CD4-positive, CD25-positive, alpha-beta regulatory T cell (primary cell): ENCODE data around the gene BANP. TPM values are rescaled to one million over a fixed set of nuclear protein-coding genes. Genes with fewer than 3 reads are reported as not detected.
A peak's percentile ranks its signal among the peaks of the same experiment; 100 is the strongest.
"Not testable (repeated sequence)": the region's sequence is repeated elsewhere in the genome, so short reads cannot be mapped to it uniquely, and the experiment has no call there.

ENCODE experiments used
- ATAC-seq, 2 donors: fragments of 150-1000 bp; cut with Tn5 transposase; one replicate each; pipeline ENCODE4 v1.10.0; 2021; ENCODE audit warnings: low read depth in 2 of 2, moderate number of reproducible peaks in 2 of 2, moderate library complexity in 1 of 2
- DNase-seq, 3 donors: peaks; one replicate each; pipeline versions ENCODE4 v3.0.0 to v3.0.0-alpha.2; 2012 to 2022; ENCODE audit warnings: mixed read lengths in 1 of 3
- H3K27ac ChIP-seq: one replicate; pipeline ENCODE4 v1.7.0; 2013; ENCODE audit warnings: mild to moderate bottlenecking, low read length; ENCODE audit not compliant: insufficient read depth, poor library complexity, severe bottlenecking
- H3K27me3 ChIP-seq: one replicate; pipeline ENCODE4 v1.7.0; 2013; ENCODE audit warnings: low read length; ENCODE audit not compliant: control insufficient read depth, insufficient read depth
- H3K36me3 ChIP-seq: one replicate; pipeline ENCODE4 v1.7.0; 2013; ENCODE audit warnings: mild to moderate bottlenecking, low read length, moderate library complexity; ENCODE audit not compliant: control insufficient read depth, insufficient read depth
- H3K4me1 ChIP-seq: 2 replicates; pipeline ENCODE4 v1.7.0; 2013; ENCODE audit warnings: mild to moderate bottlenecking, low read length; ENCODE audit not compliant: insufficient read depth, control insufficient read depth, poor library complexity, severe bottlenecking
- H3K4me3 ChIP-seq: one replicate; pipeline ENCODE4 v1.7.0; 2013; ENCODE audit warnings: low read depth, mild to moderate bottlenecking, low read length, moderate library complexity
- H3K9me3 ChIP-seq, 2 experiments: 1 replicate in 1 of 2; 2 replicates in 1 of 2; pipeline ENCODE4 v1.7.0; 2013; ENCODE audit warnings: low read length in 2 of 2, mild to moderate bottlenecking in 1 of 2, moderate library complexity in 1 of 2; ENCODE audit not compliant: control insufficient read depth in 2 of 2
- H3K27ac Mint-ChIP-seq, 3 donors: one replicate each; pipeline ENCODE4 v1.8.0; 2020 to 2022; ENCODE audit warnings: mild to moderate bottlenecking in 3 of 3, mixed read lengths in 3 of 3, moderate library complexity in 2 of 3
- H3K27me3 Mint-ChIP-seq: one replicate; pipeline ENCODE4 v1.8.0; 2022; ENCODE audit warnings: mild to moderate bottlenecking, mixed read lengths
- H3K36me3 Mint-ChIP-seq: one replicate; pipeline ENCODE4 v1.8.0; 2020; ENCODE audit warnings: mixed read lengths
- H3K4me1 Mint-ChIP-seq, 4 donors: one replicate each; pipeline ENCODE4 v1.8.0; 2020 to 2022; ENCODE audit warnings: mixed read lengths in 4 of 4, mild to moderate bottlenecking in 1 of 4
- H3K4me3 Mint-ChIP-seq, 4 donors: one replicate each; pipeline ENCODE4 v1.8.0; 2020 to 2022; ENCODE audit warnings: mild to moderate bottlenecking in 4 of 4, mixed read lengths in 4 of 4, moderate library complexity in 3 of 4
- H3K9me3 Mint-ChIP-seq, 7 donors: one replicate each; pipeline ENCODE4 v1.8.0; 2020 to 2022; ENCODE audit warnings: mixed read lengths in 7 of 7, mild to moderate bottlenecking in 3 of 7, moderate library complexity in 2 of 7
- polyA plus RNA-seq, 4 donors: library from polyadenylated mRNA; unstranded; fragments of 300-500 nt; fragmentation: Illumina TruSeq; gene quantifications; one replicate each; pipeline ENCODE4 v1.2.3, GENCODE V29; 2021
- total RNA-seq: library from RNA; stranded (reverse); gene quantifications from one replicate; pipeline ENCODE4 v1.2.3, GENCODE V29; 2022

The BANP gene
- total and polyA plus RNA-seq, 5 donors from 2014 or later, result 20.4 to 114 (median 26.6) TPM

DNA sequence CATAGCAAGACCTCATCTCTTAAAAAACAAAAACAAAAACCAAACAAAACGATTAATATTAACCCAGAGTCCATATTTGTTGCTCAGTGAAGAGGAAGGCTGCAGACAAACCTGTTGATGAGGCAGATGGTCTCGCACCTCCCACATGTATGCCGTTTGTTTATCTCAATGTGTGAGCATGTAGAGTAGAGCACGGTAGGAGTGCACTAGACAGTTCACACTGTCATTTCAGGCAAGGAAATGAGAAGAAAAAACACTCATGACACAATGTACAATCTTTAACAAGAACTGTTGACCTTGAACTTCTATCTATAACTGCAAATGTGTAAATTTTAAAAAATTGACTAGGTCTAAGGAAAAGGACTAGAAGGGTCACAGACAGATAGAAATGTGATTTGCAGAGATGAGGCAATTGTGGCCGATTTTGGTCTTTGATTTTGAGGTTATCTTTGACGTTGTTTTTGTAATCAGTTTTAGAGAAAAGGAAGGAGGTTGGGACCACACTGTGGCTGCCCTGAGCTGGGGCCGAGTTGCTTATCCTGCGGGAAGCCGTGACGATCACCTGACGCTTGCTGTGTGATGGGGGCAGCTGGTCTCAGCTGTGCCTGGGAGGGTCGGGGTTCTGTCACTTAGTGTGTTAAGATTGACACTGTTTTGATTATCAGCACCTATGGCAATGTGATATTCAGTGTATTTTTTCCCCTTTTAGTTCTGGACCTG lies 28.8 kb downstream of the BANP start:
- not testable (repeated sequence) for H3K9me3 Mint-ChIP-seq, H3K27me3 Mint-ChIP-seq, H3K4me3 ChIP-seq, H3K9me3 ChIP-seq, H3K27me3 ChIP-seq
- Mint-ChIP-seq H3K4me3 (peak overlapping the region; percentile 52 to 87 (median 70)), H3K27ac (peak overlapping the region; percentile 76 to 95 (median 85)), H3K36me3 (peaks cover 52% of the 10 kb centered on the region), H3K4me1 (peaks cover 14 to 64% (median 44%) of the 10 kb centered on the region in 4 donors)
- DNase-seq (peak in 2 of 3 donors; percentile 45 to 62), ATAC-seq (peak; percentile 46 to 64)
- Histone ChIP-seq H3K27ac (peak overlapping the region; percentile 67), H3K4me1 (peaks cover 11% of the 10 kb centered on the region), H3K36me3 (peaks cover 34% of the 10 kb centered on the region)

- DNase-seq (peak in 2 of 3 donors; percentile 50 to 80), ATAC-seq (peak; percentile 36 to 78)
- not testable (repeated sequence) for H3K4me3 ChIP-seq, H3K9me3 Mint-ChIP-seq, H3K9me3 ChIP-seq, H3K27me3 ChIP-seq, H3K27me3 Mint-ChIP-seq
- peak overlapping the region; percentile 67 for H3K27ac ChIP-seq
- peak overlapping the region in 2 of 3 donors; percentile 87 to 95 for H3K27ac Mint-ChIP-seq
- H3K36me3 Mint-ChIP-seq, result peaks cover 42% of the 10 kb centered on the region
- peaks cover 11% of the 10 kb centered on the region for H3K4me1 ChIP-seq
- H3K4me3 Mint-ChIP-seq, result peak overlapping the region in 3 of 4 donors; percentile 11 to 81 (median 42)
- H3K4me1 Mint-ChIP-seq, result peaks cover 15 to 71% (median 43%) of the 10 kb centered on the region in 4 donors
- peaks cover 37% of the 10 kb centered on the region for H3K36me3 ChIP-seq
Measured at GRCh38 chr16:87981376-87981775, 30.1 kb downstream of the BANP start.

- Mint-ChIP-seq H3K9me3 (no peaks in the 10 kb centered on the region), H3K4me3 (peak overlapping the region in 1 of 4 donors; percentile 38)
- no peak for DNase-seq
Measured at GRCh38 chr16:87982581-87983041, 31.4 kb downstream of the BANP start.

DNA sequence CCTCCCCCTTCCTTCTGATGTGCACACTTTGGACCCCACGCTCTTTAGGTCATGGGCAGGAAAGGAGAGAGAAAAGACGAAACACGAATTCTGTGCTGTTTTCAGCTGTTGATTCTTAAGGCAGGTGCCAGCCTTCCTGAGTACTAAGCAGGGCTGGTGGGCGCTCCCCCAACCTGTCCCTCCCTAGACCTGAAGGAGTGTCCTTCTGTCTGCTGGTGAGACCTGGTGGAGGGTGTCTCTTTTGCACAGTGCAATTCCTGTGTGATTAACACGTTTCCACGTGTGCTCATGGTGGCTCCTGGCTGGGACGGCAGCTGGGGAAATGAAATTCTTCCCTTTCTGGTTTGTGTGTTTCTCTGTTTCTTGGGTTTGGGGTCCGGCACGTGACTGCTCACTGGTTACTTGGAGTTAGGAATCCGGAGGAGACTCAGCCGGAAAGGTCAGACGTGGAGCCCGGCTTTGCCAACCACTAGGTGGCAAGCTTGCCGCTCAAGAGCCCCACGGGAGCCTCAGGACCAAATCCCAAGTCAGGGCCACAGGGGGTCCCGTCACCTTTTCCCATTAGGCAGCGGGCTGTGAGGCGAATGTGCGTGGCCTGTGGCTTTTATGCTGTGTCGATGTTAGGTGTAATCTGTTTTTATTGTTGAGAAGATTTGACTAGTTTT lies 32.0 kb downstream of the BANP start:
- H3K9me3 Mint-ChIP-seq, DNase-seq, ATAC-seq, H3K9me3 ChIP-seq, H3K4me3 ChIP-seq, H3K27me3 Mint-ChIP-seq, H3K27ac Mint-ChIP-seq, H3K27me3 ChIP-seq: not testable (repeated sequence)
- peaks cover 11% of the 10 kb centered on the region for H3K4me1 ChIP-seq
- peaks cover 39% of the 10 kb centered on the region for H3K36me3 ChIP-seq
- Mint-ChIP-seq H3K4me1 (peaks cover 16 to 69% (median 40%) of the 10 kb centered on the region in 4 donors), H3K36me3 (peaks cover 37% of the 10 kb centered on the region), H3K4me3 (peak overlapping the region in 1 of 4 donors; percentile 48)
- peak overlapping the region; percentile 14 for H3K27ac ChIP-seq

More at GRCh38 chr16:87982581-87983041, 31.4 kb downstream of the BANP start:
- Histone ChIP-seq H3K4me3 (no peak overlapping the region), H3K27me3 (no peaks in the 10 kb centered on the region), H3K36me3 (peaks cover 38% of the 10 kb centered on the region), H3K9me3 (no peaks in the 10 kb centered on the region), H3K4me1 (peaks cover 11% of the 10 kb centered on the region), H3K27ac (no peak overlapping the region)
- H3K27ac Mint-ChIP-seq, result peak overlapping the region in 2 of 3 donors; percentile 15 to 95
- no peak for ATAC-seq
- no peaks in the 10 kb centered on the region for H3K27me3 Mint-ChIP-seq
- H3K36me3 Mint-ChIP-seq, result peaks cover 41% of the 10 kb centered on the region
- peaks cover 14 to 71% (median 43%) of the 10 kb centered on the region in 4 donors for H3K4me1 Mint-ChIP-seq

DNA sequence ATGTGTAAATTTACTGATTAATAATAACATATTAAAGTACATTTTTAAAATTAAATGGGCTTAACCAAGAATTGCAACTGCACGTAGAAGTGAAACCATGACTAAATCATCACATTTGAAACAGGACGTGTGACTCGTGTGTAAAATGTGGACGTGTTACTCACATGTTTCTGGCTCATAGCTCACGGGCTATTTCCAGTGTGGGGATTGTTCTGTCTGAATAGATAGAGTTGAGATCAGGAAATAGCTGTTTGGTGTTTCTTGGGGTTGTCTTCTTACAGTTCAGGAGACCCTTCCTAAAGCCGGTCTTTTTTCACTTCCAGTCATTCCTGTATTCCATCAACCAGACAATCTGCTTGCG lies 32.5 kb downstream of the BANP start:
- H3K27ac Mint-ChIP-seq, H3K4me3 ChIP-seq, H3K27me3 ChIP-seq, H3K9me3 Mint-ChIP-seq, H3K4me3 Mint-ChIP-seq, H3K9me3 ChIP-seq, H3K27me3 Mint-ChIP-seq: not testable (repeated sequence)
- H3K36me3 Mint-ChIP-seq, result peaks cover 35% of the 10 kb centered on the region
- Histone ChIP-seq H3K4me1 (peaks cover 11% of the 10 kb centered on the region), H3K36me3 (peaks cover 36% of the 10 kb centered on the region), H3K27ac (peak overlapping the region; percentile 23)
- peaks cover 16 to 63% (median 38%) of the 10 kb centered on the region in 4 donors for H3K4me1 Mint-ChIP-seq
- ATAC-seq (peak in 1 of 2 donors; percentile 36), DNase-seq (peak in 1 of 3 donors; percentile 61)

DNA sequence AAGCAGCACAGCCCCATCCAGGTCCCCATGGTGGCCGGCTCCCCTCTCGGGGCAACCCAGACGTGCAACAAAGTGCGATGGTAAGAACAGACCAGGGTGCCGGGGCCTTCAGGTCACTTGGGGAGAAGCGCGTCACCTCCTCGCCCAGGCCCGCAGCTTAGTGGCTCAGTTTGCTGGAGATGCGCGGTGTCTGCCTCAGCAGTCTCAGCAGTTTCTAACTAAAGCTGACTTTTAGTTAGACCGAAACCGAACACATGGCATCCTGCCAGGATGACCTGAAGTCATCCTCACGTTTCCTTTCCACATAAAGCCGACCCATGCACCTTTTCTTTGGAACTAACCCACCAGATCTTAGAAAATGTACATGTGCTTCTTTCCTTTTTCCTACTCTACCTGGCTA lies 32.9 kb downstream of the BANP start:
- H3K27ac Mint-ChIP-seq, ATAC-seq, DNase-seq, H3K4me3 Mint-ChIP-seq, H3K27me3 Mint-ChIP-seq, H3K9me3 Mint-ChIP-seq, H3K9me3 ChIP-seq, H3K4me3 ChIP-seq, H3K27me3 ChIP-seq: not testable (repeated sequence)
- Mint-ChIP-seq H3K4me1 (peaks cover 16 to 59% (median 36%) of the 10 kb centered on the region in 4 donors), H3K36me3 (peaks cover 35% of the 10 kb centered on the region)
- peaks cover 11% of the 10 kb centered on the region for H3K4me1 ChIP-seq
- H3K27ac ChIP-seq, result peak overlapping the region; percentile 23
- peaks cover 37% of the 10 kb centered on the region for H3K36me3 ChIP-seq

- no peaks in the 10 kb centered on the region for H3K27me3 Mint-ChIP-seq
- ATAC-seq (no peak), DNase-seq (no peak)
- no peaks in the 10 kb centered on the region for H3K9me3 Mint-ChIP-seq
- H3K27ac Mint-ChIP-seq, result peak overlapping the region in 1 of 3 donors; percentile 87
- peaks cover 37% of the 10 kb centered on the region for H3K36me3 Mint-ChIP-seq
- no peak overlapping the region for H3K4me3 ChIP-seq
- peaks cover 15 to 53% (median 33%) of the 10 kb centered on the region in 4 donors for H3K4me1 Mint-ChIP-seq
- no peak overlapping the region for H3K27ac ChIP-seq
- H3K27me3 ChIP-seq, result no peaks in the 10 kb centered on the region
- no peak overlapping the region for H3K4me3 Mint-ChIP-seq
- peaks cover 39% of the 10 kb centered on the region for H3K36me3 ChIP-seq
- peaks cover 6% of the 10 kb centered on the region for H3K4me1 ChIP-seq
- no peaks in the 10 kb centered on the region for H3K9me3 ChIP-seq
Measured at GRCh38 chr16:87984632-87985267, 33.5 kb downstream of the BANP start.
